Measurements from ENCODE around the gene FOXK1.
"Not testable (repeated sequence)": the region's sequence is repeated elsewhere in the genome, so short reads cannot be mapped to it uniquely, and the experiment has no call there.

Gene FOXK1

GRCh38 chr7:4802577-4802976, 120.5 kb downstream of the FOXK1 start:
- DNase-seq: not testable (repeated sequence)

GRCh38 chr7:4803397-4804241, 121.5 kb downstream of the FOXK1 start:
- no peak for DNase-seq

- DNase-seq: no peak
Observed at GRCh38 chr7:4805110-4805983, 123.3 kb downstream of the FOXK1 start.

- no peak for DNase-seq
Observed at GRCh38 chr7:4805984-4806300, 123.8 kb downstream of the FOXK1 start.

GRCh38 chr7:4806983-4807597, 125.0 kb downstream of the FOXK1 start:
- DNase-seq: no peak

- DNase-seq: no peak
Observed at GRCh38 chr7:4807598-4808016, 125.5 kb downstream of the FOXK1 start.

GRCh38 chr7:4808026-4808425, 125.9 kb downstream of the FOXK1 start:
- DNase-seq: no peak

- no peak for DNase-seq
Observed at GRCh38 chr7:4808565-4808964, 126.5 kb downstream of the FOXK1 start.

- DNase-seq: peak in 1 of 2 donors; percentile 40
Observed at GRCh38 chr7:4809091-4809591, 127.0 kb downstream of the FOXK1 start.

- no peak for DNase-seq
Observed at GRCh38 chr7:4809666-4810065, 127.6 kb downstream of the FOXK1 start.

- DNase-seq: no peak
Observed at GRCh38 chr7:4814433-4814832, 132.3 kb downstream of the FOXK1 start.

- no peak for DNase-seq
Observed at GRCh38 chr7:4815121-4815520, 133.0 kb downstream of the FOXK1 start.

- no peak for DNase-seq
Observed at GRCh38 chr7:4815609-4816418, 133.7 kb downstream of the FOXK1 start.

GRCh38 chr7:4816419-4817080, 134.5 kb downstream of the FOXK1 start:
- DNase-seq: no peak

- DNase-seq: no peak
Observed at GRCh38 chr7:4817178-4817901, 135.2 kb downstream of the FOXK1 start.

GRCh38 chr7:4818000-4818794, 136.1 kb downstream of the FOXK1 start:
- DNase-seq: no peak

GRCh38 chr7:4819560-4820404, 137.7 kb downstream of the FOXK1 start:
- DNase-seq: no peak

- DNase-seq: no peak
Observed at GRCh38 chr7:4820405-4820966, 138.4 kb downstream of the FOXK1 start.

Measured in bone marrow (tissue), 2 donors.